ENCODE measurements around the gene ODAD2. TPM values are rescaled to one million over a fixed set of nuclear protein-coding genes. Genes with fewer than 3 reads are reported as not detected.

The ODAD2 gene
- total and polyA plus RNA-seq, 2 donors (not counting 1 experiment from before 2014, with no cell fraction given): not detected

DNA sequence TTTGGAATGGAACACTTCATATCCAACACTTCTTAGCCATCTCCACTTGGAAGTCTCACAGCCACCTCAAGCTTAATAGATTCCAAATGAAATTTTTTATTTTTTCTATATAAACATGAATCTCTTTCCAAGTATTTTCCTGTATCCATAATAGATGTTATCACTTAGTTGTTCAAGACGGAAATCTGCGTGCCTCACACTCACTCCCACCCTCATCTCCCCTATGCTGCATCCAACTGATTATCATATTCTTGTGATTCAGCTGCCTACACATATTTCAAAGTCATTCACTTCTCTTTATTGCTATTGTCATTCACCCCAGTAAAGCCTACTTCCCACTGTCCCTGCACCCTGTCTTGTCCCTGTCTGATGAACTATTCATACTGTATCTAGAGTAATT, 183.0 kb downstream of the ODAD2 start:
- no peaks in the 10 kb centered on the region for H3K9me3 Mint-ChIP-seq (ENCODE audit: insufficient read depth)
- WGBS (ENCODE audit: insufficient coverage): 83% methylated on average over 2 of the region's 2 CpGs
- no peak overlapping the region for H3K4me2 ChIP-seq (replicated peaks; ENCODE audit: low read depth, low read length, poor library complexity, severe bottlenecking)

DNA sequence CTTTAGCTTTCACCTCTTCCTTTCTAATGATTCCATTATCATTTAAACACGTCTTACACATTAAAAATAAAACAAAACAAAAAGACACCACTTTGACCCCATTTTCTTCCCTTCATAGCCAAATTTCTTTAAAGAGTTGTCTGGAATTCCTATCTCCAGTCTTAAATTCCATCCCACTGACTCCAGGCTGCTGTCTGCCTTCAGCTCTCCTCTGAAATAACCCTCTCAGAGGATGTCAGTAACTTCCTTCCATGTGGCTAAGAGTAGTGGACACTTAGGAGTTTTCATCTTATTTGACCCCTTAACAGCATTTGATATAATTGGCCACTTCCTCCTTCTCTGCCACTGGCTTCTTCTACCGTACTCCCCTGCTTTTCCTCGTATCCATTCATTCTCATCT, 183.6 kb downstream of the ODAD2 start:
- no peak overlapping the region for H2AFZ ChIP-seq (ENCODE audit: insufficient read depth, low read depth, low read length, poor library complexity, severe bottlenecking)
- no peaks in the 10 kb centered on the region for H3K79me2 ChIP-seq (ENCODE audit: control insufficient read depth, insufficient read depth, low read length)
- intact Hi-C loops (cut with micrococcal nuclease): no loop called here
- DNase-seq (no peak), ATAC-seq (ENCODE audit: low read depth) (no peak)
- no peaks in the 10 kb centered on the region for H3K9me3 Mint-ChIP-seq (ENCODE audit: insufficient read depth)
- no peak overlapping the region for H3K27ac ChIP-seq (ENCODE audit: low read length in 2 of 2)
- H3K4me3 Mint-ChIP-seq: no peak overlapping the region
- H3K9ac ChIP-seq (ENCODE audit: low read length): no peak overlapping the region
- no peaks in the 10 kb centered on the region for H3K4me1 Mint-ChIP-seq
- H3K27me3 ChIP-seq (replicated peaks in 1 of 4; ENCODE audit: control extremely low read depth in 1 of 4, control insufficient read depth in 3 of 4, insufficient read depth in 4 of 4, low read length in 3 of 4): no peaks in the 10 kb centered on the region
- no peaks in the 10 kb centered on the region for H3K27me3 Mint-ChIP-seq
- H3K36me3 ChIP-seq (replicated peaks in 1 of 2; ENCODE audit: control extremely low read depth in 1 of 2, control insufficient read depth in 1 of 2, extremely low read depth in 1 of 2, insufficient read depth in 2 of 2, low read length in 1 of 2): no peaks in the 10 kb centered on the region
- H3K9me3 ChIP-seq (ENCODE audit: control extremely low read depth in 1 of 3, control insufficient read depth in 2 of 3, insufficient read depth in 1 of 3, low read length in 2 of 3): no peaks in the 10 kb centered on the region
- ChIA-PET POLR2A (no interaction called here), CTCF (no interaction called here)
- H3K4me3 ChIP-seq (ENCODE audit: control extremely low read depth in 1 of 5, extremely low read depth in 1 of 5, insufficient read depth in 1 of 5, low read depth in 2 of 5, low read length in 4 of 5): no peak overlapping the region
- no peak overlapping the region for H3K4me2 ChIP-seq (replicated peaks; ENCODE audit: low read depth, low read length, poor library complexity, severe bottlenecking)
- H4K20me1 ChIP-seq (ENCODE audit: control insufficient read depth, insufficient read depth, low read length, poor library complexity, severe bottlenecking): no peaks in the 10 kb centered on the region
- H3K4me1 ChIP-seq (ENCODE audit: control insufficient read depth in 2 of 2, insufficient read depth in 2 of 2, low read length in 2 of 2): no peaks in the 10 kb centered on the region
- 88% methylated on average over 3 of the region's 3 CpGs for WGBS (ENCODE audit: insufficient coverage)
- no peak overlapping the region for H3K27ac Mint-ChIP-seq
- TF ChIP-seq, protein P1, sequence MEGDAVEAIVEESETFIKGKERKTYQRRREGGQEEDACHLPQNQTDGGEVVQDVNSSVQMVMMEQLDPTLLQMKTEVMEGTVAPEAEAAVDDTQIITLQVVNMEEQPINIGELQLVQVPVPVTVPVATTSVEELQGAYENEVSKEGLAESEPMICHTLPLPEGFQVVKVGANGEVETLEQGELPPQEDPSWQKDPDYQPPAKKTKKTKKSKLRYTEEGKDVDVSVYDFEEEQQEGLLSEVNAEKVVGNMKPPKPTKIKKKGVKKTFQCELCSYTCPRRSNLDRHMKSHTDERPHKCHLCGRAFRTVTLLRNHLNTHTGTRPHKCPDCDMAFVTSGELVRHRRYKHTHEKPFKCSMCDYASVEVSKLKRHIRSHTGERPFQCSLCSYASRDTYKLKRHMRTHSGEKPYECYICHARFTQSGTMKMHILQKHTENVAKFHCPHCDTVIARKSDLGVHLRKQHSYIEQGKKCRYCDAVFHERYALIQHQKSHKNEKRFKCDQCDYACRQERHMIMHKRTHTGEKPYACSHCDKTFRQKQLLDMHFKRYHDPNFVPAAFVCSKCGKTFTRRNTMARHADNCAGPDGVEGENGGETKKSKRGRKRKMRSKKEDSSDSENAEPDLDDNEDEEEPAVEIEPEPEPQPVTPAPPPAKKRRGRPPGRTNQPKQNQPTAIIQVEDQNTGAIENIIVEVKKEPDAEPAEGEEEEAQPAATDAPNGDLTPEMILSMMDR (IDR thresholded peaks at IDR 0.05): no peak
- no peak for TF ChIP-seq EZH2 (IDR thresholded peaks at IDR 0.05; ENCODE audit: borderline replicate concordance, insufficient read depth, low read depth, low read length, poor library complexity, severe bottlenecking)

More for the DNA sequence above, 183.0 kb downstream of the ODAD2 start:
- intact Hi-C loops (cut with micrococcal nuclease): no loop called here
- no peaks in the 10 kb centered on the region for H3K9me3 ChIP-seq (ENCODE audit: control extremely low read depth in 1 of 3, control insufficient read depth in 2 of 3, insufficient read depth in 1 of 3, low read length in 2 of 3)
- TF ChIP-seq, protein P1 (IDR thresholded peaks at IDR 0.05): no peak
- TF ChIP-seq EZH2 (IDR thresholded peaks at IDR 0.05; ENCODE audit: borderline replicate concordance, insufficient read depth, low read depth, low read length, poor library complexity, severe bottlenecking): no peak
- H3K4me1 ChIP-seq (ENCODE audit: control insufficient read depth in 2 of 2, insufficient read depth in 2 of 2, low read length in 2 of 2): no peaks in the 10 kb centered on the region
- H3K27me3 ChIP-seq (replicated peaks in 1 of 4; ENCODE audit: control extremely low read depth in 1 of 4, control insufficient read depth in 3 of 4, insufficient read depth in 4 of 4, low read length in 3 of 4): no peaks in the 10 kb centered on the region
- DNase-seq (no peak), ATAC-seq (ENCODE audit: low read depth) (no peak)
- no peak overlapping the region for H2AFZ ChIP-seq (ENCODE audit: insufficient read depth, low read depth, low read length, poor library complexity, severe bottlenecking)
- ChIA-PET CTCF (no interaction called here), POLR2A (no interaction called here)
- no peaks in the 10 kb centered on the region for H3K36me3 ChIP-seq (replicated peaks in 1 of 2; ENCODE audit: control extremely low read depth in 1 of 2, control insufficient read depth in 1 of 2, extremely low read depth in 1 of 2, insufficient read depth in 2 of 2, low read length in 1 of 2)
- no peaks in the 10 kb centered on the region for H3K27me3 Mint-ChIP-seq
- H3K27ac ChIP-seq (ENCODE audit: low read length in 2 of 2): no peak overlapping the region
- H3K27ac Mint-ChIP-seq: no peak overlapping the region
- no peak overlapping the region for H3K9ac ChIP-seq (ENCODE audit: low read length)
- no peak overlapping the region for H3K4me3 Mint-ChIP-seq
- no peak overlapping the region for H3K4me3 ChIP-seq (ENCODE audit: control extremely low read depth in 1 of 5, extremely low read depth in 1 of 5, insufficient read depth in 1 of 5, low read depth in 2 of 5, low read length in 4 of 5)
- no peaks in the 10 kb centered on the region for H4K20me1 ChIP-seq (ENCODE audit: control insufficient read depth, insufficient read depth, low read length, poor library complexity, severe bottlenecking)
- H3K4me1 Mint-ChIP-seq: no peaks in the 10 kb centered on the region
- no peaks in the 10 kb centered on the region for H3K79me2 ChIP-seq (ENCODE audit: control insufficient read depth, insufficient read depth, low read length)

Data from B cell (primary cell).